Islet of Langerhans (tissue), 1 donor: ENCODE measurements around the gene AOAH.

Experiments
- FAIRE-seq: peaks from one replicate; lab custom pipeline; 2011; peaks lifted over from hg19 to GRCh38; lab: Jason Lieb, UNC

Gene AOAH

DNA sequence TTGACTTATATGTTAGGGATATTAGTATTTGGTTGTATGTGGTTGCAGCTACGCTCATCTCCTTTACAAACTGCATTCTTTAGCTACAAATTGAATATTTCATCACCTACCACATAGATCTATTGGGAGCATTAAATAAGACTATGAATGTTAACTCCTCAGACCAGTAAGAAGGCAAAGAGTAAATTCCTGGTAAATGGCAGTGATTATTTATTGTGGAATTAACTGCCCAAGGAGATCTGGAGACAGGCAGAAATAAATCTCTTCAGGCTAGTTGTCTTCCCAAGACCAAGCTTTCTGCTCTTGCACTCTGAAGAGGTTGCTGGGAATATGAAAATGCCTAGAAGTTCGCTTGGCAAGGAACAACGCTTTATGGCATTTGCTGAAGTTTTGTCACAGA is 260.0 kb downstream of the AOAH start:
- no peak for FAIRE-seq
